GM19043 (cell line): Measurements from ENCODE around the gene SH3D21.

ENCODE experiments used
- ATAC-seq: cut with Tn5 transposase; IDR thresholded peaks from one replicate; pipeline ENCODE4 v1.9.1; 2021; ENCODE audit warnings: low read depth; ENCODE audit not compliant: unreplicated experiment

SH3D21 gene

DNA sequence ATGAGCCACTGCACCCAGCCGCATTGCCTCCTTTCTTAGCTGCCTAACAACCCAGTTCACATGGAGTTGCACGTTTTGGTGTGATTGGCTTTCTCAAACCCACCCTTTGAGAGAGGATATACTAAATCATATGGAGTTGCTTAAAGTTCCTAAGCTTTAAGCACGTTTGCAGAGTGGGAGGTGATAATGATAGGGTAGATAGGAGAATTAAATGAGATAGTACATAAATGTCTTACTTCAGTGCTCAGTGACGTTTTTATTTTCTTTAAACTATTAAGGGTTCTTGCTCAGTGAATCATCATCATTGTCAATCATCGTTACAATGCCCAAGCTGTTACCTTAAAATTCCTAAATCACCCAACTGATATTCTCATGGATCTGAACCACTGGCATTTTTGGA lies 2.9 kb upstream of the SH3D21 start:
- ATAC-seq = no peak

GRCh38 chr1:36303650-36304360 lies 2.4 kb upstream of the SH3D21 start:
- ATAC-seq = no peak

DNA sequence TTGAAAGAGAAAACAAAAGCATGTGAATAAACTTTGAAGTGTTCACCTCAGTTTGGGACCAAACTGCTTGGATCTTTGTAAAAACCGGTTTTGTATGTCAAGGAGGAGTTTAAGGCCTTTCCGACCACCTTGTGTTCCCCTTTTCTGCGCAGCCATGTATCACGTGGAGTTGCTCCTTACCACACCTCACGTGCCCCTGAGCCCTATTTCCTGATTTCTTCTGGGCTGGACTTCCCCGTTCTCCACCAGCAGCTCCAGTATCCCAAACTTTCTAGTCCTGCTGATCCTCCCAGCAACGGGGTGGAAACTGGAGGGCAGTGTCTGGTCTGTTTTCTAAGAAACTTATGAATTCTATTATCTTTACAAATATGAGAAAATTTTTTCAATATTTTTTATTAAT lies 1.6 kb upstream of the SH3D21 start:
- no peak for ATAC-seq

DNA sequence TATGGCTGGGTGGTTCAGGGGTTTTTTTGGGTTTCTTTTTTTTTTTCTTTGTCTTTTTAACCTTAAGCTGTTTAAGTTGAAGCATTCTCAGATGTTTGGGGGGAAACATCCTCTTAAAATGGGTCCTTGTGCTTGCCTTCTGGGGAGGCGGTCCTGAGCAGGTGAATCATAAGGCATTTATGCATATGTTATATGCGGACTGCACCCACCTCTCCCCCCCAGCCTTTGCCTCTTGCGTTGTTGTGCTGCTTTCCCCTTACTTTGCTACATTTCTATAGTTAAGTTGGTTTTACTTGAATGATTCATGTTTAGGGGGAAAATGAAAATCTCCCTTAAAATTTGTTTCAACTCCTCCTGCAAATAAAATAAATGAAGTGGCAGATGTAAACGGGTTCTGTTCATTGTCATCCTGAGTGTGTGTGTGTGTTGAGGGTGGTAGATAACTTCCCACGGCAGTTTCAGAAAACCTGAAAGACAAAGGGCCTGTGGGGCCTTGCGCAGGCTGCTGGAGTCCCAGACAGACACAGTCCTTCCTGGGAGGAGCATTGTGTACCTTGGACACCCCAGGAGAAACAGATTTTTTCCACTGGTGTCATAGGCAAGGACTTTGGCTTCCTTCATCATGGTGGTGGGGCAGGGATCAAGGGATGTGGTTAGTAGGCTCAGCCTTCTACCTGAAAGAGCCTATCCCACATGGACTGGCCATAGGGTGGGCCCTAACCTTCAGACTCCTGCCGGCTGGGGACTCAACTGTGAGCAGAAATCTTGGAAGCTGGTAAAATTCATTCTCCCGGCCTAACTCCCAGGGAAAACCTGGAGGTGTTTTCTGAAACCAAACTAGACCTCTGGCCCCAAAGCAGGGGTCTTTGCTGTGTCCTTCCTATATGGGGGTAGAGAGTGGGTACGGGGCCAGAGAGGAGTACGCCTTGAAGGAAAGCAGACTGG lies 926 bp upstream of the SH3D21 start:
- no peak for ATAC-seq

- ATAC-seq = no peak
Observed at GRCh38 chr1:36305915-36306209, 306 bp upstream of the SH3D21 start.

GRCh38 chr1:36306902-36307456 lies 811 bp downstream of the SH3D21 start:
- peak; percentile 95 for ATAC-seq

- no peak for ATAC-seq
Observed at GRCh38 chr1:36307601-36308330, 1.6 kb downstream of the SH3D21 start.

GRCh38 chr1:36309397-36309796 lies 3.2 kb downstream of the SH3D21 start:
- ATAC-seq = no peak

GRCh38 chr1:36320291-36320761 lies 14.2 kb downstream of the SH3D21 start:
- no peak for ATAC-seq

DNA sequence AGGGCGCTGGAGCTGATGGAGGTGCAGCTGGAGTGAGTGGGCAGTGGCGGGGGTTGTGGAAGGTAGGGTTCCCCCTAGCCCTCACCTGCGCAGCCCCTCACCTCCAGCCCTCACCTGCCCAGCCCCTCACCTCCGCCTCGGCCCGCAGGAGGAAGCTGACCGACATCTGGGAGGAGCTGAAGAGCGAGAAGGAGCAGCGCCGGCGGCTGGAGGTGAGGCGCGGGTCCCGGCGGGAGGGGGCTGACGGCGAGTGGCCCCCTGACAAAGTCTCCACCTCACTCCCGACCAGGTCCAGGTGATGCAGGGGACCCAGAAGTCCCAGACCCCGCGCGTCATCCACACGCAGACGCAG lies 14.6 kb downstream of the SH3D21 start:
- ATAC-seq = no peak

- ATAC-seq = no peak
Observed at GRCh38 chr1:36321119-36321951, 15.2 kb downstream of the SH3D21 start.

DNA sequence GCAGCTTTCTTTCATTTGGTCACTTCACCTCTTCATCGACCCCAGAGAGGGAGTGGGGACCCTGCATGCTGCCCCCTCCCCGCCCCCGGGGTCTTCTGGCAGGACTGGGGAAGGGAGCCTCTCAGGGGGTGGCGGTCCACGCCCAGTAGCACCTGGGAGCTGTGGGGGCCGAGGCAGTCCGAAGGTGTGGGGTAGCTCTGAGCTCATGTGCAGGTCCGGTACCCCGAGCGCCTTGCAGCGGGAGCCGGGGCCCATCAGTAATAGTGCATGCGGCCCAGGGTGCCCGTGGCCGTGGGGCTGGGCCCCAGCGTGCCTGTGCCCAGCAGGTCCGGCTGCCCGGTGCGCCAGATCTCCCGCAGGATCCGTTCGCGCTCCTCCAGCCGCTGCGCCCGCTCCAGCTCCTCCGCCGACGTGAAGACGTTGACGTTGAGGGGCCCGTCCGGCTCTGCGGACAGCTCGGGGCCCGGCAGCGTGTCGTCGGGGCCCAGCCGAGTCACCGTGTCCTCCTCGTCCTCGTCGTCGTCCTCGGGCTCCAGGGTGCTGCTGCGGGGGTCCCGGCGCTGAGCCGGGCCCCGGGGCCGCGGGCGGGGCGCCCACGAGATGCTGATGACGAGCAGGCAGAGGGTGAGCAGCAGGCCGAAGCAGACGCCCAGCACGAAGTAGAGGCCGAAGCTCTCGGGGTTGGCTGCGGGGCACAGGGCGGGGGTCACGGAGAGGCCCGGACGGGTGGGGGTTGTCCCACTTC lies 16.0 kb downstream of the SH3D21 start:
- no peak for ATAC-seq

DNA sequence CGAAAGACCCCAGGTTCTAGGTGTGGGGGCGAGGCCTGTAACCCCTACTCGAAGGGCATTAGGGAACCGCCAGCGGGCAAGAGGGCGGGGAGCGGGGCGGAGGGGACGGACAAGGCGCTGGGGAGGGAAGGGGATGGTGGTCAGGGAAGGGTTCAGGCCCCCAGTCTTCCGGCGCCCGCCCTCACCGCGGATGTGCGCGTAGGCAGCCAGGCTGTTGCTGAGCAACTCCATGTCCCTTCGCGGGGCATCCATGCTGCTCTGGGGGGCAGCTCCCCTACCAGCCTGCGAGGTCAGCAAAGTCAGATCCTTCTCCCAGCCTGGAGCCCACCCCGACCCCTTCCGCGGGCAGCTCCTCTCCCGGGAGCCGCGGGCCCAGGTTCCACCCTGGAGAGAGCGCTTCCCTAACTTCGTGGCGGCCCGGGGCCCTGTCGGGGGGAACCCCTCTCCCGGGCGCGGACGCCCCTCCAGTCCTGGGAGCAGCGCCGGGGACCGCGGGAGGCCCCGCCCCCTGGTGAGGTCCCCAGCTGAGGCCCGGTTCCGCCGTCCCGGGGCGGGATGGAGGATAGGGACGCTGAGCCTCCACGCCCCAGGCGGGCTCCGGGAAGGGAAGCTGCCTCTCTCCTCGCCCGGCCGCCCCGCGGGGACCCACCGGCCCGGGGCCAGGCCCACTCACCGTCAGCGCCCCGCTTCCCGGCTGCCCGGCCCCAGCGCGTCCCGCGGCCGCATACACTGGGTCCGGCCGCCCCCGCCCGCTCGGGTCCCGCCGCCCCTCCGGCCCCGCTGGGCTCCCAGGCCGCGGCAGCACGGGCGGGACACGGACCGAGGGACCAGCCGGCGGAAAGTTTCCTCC lies 16.8 kb downstream of the SH3D21 start:
- no peak for ATAC-seq

DNA sequence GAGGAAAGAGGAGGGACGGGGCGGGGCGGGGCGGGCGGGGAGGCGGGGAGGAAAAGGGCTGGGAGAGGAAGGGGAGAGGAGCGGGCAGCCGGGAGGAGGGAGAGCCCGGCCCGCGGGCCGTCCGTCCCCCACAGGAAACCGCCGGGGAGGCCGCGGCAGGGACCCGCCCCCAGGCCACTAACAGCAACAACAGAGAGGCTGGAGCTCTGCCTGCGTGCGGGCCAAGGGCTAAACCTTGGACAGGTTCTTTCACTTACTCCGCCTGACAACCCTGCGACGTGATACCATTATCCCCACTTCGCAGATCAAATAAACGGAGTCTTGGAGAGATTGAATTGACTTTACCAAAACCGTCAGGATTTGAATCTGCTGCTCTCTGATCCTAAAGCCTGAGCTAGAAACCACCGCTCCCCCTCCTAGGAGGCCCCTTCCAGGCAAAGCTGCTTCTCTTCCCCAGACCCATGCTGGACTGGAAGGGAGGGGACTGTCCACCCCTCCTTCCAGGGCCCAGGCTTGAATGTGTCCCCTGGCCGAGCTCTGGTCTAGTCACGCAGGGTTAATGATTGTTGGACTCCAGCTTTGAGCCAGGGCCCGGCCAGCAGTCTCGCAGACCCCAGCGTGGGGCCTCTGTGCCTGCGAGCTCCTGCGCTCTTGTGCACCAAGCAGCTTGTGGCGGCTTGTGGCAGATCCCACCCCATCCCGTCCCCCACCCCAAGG lies 17.6 kb downstream of the SH3D21 start, which contains the start of gene EVA1B:
Gene EVA1B, minus strand, starts transcription at position 10 of the 717 bp plus-strand sequence. CDS start 608 bp downstream, outside the sequence.
- ATAC-seq = no peak

DNA sequence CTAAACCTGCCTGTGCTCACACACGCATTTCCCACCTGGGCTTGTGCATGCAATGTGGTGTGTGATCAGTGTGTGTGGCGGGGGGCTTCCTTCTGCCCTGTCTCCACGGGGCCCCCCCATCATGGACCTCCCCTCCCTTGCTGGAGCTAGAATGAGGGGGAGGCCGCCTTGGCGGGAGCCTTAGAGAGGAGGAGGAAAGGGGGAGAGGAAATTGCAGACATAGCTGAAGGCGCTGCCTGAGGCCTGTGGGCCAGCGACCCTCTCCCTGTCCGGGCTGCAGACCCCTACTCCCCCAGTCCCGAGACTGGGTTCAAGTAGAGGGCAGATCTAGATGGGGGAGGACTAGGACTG lies 18.2 kb downstream of the SH3D21 start:
- ATAC-seq = no peak

DNA sequence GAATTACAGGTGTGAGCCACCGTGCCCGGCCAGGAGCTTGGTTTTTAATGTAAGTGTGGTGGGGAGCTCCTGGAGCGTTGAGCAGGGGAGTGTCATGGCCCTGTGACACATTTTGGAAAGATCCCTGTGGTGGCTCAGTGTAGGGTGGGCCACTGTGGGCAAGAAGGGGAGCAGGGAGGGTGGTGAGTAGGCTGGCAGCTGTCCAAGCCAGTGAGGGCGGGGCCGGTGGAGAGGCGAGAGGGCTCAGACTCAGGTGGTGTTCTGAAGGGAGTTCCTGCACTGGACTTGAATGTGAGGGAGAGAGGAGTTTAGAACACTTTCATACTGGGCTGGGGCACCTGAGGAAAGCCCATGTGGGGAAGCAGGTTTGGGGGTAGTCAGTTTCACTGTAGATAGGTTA lies 20.3 kb downstream of the SH3D21 start:
- ATAC-seq = no peak

- no peak for ATAC-seq
Observed at GRCh38 chr1:36327421-36328087, 21.4 kb downstream of the SH3D21 start.
